GM21367 (cell line): ENCODE results near the gene GPN2.
"Not testable (repeated sequence)": the region's sequence is repeated elsewhere in the genome, so short reads cannot be mapped to it uniquely, and the experiment has no call there.

ENCODE experiments used
- ATAC-seq: cut with Tn5 transposase; IDR thresholded peaks from one replicate; pipeline ENCODE4 v1.9.1; 2021; ENCODE audit not compliant: unreplicated experiment

The GPN2 gene

DNA sequence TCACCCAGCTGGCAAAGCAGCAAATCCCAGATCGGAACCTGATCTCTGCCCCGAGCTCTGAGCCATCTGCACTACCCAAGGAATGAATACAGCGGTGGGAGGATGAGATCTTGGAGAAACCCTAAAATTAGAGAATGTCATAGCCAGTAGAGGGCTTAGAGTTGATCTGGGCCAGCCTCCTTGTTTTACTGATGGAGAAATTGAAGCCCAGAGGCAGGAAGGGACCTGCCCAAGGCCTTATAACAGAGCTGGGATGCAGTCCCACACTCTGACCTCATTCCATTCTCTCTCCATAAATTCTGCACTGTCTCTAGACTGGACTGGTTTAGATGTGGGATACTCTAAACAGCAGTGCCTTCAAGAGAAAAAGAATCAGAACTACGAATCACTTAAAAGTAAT is 31.9 kb downstream of the GPN2 start:
- no peak for ATAC-seq

DNA sequence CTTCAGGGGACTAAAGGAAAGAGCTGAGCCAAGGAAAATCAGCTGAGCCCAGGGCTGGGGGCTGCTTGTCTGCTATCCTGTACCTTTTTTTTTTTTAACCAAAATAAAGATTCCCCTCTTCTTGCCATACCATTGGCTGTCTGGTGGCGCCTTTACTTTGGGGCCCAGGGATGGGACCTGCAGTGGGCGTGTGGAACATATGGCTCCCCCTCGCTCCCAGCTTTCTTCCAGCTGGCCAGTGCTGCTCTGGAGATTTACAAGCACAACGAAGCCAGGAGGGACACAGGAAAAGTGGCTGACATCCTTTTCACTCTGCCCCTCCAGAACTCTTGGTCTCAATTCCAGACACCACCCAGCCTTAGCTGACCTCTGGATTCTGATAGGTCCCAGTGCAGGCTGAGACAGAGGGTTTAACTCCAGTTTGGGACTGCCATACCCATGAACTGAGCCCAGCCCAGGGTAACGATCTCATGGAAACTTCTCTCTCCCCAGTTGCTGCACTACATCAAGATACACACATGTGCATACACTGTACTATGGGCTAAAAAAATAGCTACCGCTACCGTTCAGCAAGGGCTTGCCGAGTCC is 32.5 kb downstream of the GPN2 start:
- no peak for ATAC-seq

- ATAC-seq: no peak
These were observed 33.2 kb downstream of the GPN2 start for GRCh38 chr1:26856604-26857469.

DNA sequence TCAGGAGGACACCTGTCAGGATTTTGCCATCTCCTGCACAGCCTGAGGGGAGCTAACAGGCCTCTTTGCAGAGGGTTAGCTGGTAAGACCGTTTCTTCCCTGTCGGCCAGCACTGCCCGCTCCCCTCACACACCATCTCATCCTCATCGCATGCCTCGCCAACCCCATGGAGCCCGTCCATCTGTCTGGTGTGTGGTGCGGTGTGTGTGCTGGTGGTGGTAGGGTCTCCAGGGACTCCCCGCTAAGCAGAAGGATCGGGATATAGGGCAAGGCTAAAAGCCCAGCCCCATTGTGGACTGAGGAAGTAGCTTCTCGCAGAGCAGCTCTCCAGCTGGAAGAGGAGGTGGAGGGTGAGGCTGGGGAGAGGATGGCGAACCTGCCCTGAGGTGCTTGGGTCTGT is 33.9 kb downstream of the GPN2 start:
- no peak for ATAC-seq

DNA sequence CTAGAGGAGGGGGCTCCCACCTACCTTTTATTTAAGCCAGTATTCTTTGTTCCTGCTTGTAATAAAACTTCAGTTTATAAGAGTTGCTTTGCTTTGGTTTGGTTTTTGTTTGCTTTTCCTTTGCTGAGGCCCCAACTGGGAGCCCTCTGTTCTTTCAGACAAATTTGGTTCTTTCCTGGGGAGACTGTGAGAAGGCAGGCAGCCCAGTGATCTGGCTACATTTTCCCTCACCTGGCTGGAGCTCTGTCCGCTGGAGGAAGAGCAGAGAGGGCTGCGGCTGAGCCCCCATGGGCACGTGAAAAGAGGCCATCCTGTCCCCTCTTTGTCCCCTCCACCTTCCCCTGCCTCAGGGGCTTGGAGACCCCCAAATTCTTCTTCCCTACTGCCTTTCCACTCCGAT is 34.4 kb downstream of the GPN2 start:
- no peak for ATAC-seq

DNA sequence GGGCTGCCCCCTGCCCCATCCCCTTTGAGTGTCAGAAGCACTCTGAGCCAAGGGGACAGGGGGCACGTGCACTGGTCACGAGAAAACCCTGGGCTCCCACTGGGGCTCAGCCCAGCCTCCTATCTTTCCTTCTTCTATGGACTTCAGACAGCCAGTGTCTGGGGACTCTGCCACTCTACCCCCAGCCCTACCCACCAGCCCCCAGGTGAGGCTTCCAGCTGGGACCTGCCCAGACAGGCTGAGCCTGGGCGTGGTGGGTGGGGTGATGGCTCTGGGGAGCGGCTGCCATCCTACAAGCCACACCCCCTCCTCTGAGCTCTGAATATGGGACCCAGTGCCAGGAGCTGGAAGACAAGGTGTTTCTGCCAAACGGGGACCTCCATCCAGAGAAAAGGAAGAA is 35.2 kb downstream of the GPN2 start:
- no peak for ATAC-seq

- no peak for ATAC-seq
These were observed 36.5 kb downstream of the GPN2 start for GRCh38 chr1:26853600-26853999.

- no peak for ATAC-seq
These were observed 36.9 kb downstream of the GPN2 start for GRCh38 chr1:26853156-26853555.

DNA sequence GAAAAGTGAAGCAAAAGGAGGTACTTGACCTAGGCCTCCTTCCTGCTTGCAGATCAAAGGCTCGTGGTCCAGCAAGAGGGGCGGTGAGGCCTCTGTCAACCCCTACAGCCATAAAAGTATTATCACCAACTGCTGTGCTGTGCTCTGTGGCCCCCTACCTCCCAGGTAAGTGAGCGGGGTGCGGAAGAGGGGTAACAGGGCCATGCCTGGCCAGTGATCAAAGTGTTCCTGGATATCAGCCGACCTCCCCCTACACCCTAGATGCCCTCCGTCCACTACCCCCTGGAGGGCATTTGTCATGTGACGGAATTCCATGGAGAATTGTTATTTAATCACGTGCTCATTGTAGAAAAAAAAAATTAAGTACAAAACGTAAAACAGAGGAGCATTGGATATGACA is 37.4 kb downstream of the GPN2 start:
- ATAC-seq: no peak

- no peak for ATAC-seq
These were observed 38.9 kb downstream of the GPN2 start for GRCh38 chr1:26851106-26851684.

DNA sequence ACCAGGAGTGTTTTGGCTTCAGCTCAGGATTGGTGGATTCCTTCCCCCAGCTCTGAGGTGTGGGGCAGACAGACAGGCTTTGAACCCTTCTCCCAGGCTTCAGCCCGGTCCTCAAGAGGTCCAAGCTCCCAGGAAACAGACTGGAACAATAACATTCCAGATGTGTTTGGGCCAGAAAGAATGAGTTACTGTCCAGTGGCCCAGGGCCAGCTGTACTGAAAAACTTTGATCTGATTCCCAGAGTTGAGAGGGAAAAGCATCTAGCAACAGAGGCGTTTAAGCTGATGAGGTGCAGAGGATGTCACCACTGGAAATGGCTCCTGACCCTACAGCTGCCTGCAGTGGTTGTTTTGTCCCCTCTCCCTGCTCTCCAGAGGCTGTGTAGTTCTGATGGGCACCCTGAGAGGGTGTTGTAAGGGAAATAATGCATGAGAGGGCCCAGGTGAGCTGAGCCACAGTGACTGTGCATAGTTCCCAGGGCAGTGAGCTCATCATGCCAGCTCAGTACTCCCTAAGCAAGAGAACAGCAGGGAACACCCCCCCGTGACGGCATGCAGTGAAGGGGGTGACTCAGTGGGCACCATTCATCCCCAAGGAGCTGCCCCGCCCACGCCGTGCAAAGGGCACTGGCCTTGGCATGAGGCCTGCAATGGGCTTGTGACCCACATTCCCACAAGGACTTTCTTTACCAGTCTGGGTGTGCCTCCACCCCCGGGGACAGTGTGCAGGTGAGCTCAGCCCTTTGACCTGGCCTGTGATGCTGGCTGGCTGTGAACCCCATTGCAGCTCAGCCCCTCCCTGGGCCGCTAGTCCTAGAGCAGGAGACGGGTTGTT is 40.9 kb downstream of the GPN2 start:
- no peak for ATAC-seq

- ATAC-seq: no peak
These were observed 41.6 kb downstream of the GPN2 start for GRCh38 chr1:26848499-26848898.

GRCh38 chr1:26847826-26848225 is 42.3 kb downstream of the GPN2 start:
- not testable (repeated sequence) for ATAC-seq

DNA sequence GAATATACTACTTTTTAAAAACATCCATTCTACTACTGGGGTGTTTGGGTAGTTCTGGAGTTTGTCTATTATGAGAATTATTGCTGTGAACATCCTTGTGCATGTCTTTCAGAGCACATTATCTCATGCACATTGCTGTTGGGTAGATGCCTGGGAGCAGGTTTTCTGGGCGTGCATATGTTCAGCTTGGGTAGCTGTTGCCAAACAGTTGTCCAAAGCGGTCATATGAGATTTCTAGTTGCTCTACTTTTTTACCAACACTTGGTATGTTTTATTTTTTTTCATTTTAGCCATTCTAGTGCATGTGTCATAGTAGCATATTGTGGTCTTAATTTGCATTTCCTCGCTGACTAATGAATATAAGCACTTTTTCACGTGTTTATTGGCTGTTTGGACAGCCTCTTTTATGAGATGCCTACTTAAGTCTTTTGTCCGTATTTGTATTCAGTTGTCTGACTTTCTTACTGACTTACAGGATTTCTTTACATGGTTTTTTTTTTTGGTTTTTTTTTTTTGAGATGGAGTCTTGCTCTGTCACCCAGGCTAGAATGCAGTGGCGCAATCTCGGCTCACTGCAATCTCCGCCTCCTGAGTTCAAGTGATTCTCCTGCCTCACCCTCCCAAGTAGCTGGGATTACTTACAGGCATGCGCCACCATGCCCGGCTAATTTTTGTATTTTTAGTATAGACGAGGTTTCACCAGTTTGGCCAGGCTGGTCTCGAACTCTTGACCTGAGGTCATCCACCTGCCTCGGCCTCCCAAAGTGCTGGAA is 45.5 kb downstream of the GPN2 start:
- ATAC-seq: no peak

DNA sequence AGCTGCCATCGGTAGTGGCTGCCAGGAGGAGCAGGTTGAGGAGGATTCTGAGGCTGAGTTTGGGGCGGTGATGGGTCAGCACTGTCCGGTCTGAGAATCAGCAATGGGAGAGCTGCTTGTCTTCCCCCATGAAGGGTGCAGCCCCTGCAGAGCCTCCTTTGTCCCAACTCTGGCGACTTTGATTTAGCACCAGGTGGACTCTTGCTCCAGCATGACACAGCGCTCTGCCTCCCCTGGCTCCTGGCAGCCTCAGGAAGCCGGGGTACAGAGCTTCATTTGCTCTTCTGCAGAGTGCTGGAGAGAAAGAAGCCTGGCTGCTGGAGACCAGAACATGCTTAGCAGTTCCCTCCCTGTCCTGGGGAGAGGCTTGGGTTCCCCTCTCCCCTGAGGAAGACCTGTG is 50.3 kb downstream of the GPN2 start:
- ATAC-seq: no peak

GRCh38 chr1:26839339-26839722 is 50.8 kb downstream of the GPN2 start:
- ATAC-seq: no peak

GRCh38 chr1:26838474-26839338 is 51.4 kb downstream of the GPN2 start:
- peak; percentile 76 for ATAC-seq

- ATAC-seq: not testable (repeated sequence)
These were observed 52.4 kb downstream of the GPN2 start for GRCh38 chr1:26837665-26838064.
